ENCODE measurements around the gene FHIT.
"Not testable (repeated sequence)": the region's sequence is repeated elsewhere in the genome, so short reads cannot be mapped to it uniquely, and the experiment has no call there.

FHIT gene

GRCh38 chr3:60912876-60913275 lies 338.4 kb downstream of the FHIT start:
- DNase-seq: no peak

GRCh38 chr3:60912142-60912541 lies 339.1 kb downstream of the FHIT start:
- DNase-seq: no peak

- DNase-seq: no peak
Measured at GRCh38 chr3:60909526-60909925, 341.7 kb downstream of the FHIT start.

- no peak for DNase-seq
Measured at GRCh38 chr3:60906283-60906682, 345.0 kb downstream of the FHIT start.

- DNase-seq: no peak
Measured at GRCh38 chr3:60898321-60898720, 352.9 kb downstream of the FHIT start.

- no peak for DNase-seq
Measured at GRCh38 chr3:60893946-60894345, 357.3 kb downstream of the FHIT start.

- no peak for DNase-seq
Measured at GRCh38 chr3:60890226-60890625, 361.0 kb downstream of the FHIT start.

- DNase-seq: not testable (repeated sequence)
Measured at GRCh38 chr3:60888952-60889351, 362.3 kb downstream of the FHIT start.

- no peak for DNase-seq
Measured at GRCh38 chr3:60887574-60887973, 363.7 kb downstream of the FHIT start.

GRCh38 chr3:60886518-60886917 lies 364.7 kb downstream of the FHIT start:
- DNase-seq: no peak

- DNase-seq: no peak
Measured at GRCh38 chr3:60884005-60884404, 367.2 kb downstream of the FHIT start.

GRCh38 chr3:60877188-60877587 lies 374.1 kb downstream of the FHIT start:
- DNase-seq: no peak

GRCh38 chr3:60870396-60870795 lies 380.9 kb downstream of the FHIT start:
- DNase-seq: no peak

- DNase-seq: no peak
Measured at GRCh38 chr3:60867200-60867599, 384.1 kb downstream of the FHIT start.

GRCh38 chr3:60856257-60857046 lies 394.8 kb downstream of the FHIT start:
- no peak for DNase-seq

- DNase-seq: no peak
Measured at GRCh38 chr3:60855250-60855649, 396.0 kb downstream of the FHIT start.

GRCh38 chr3:60854791-60855190 lies 396.5 kb downstream of the FHIT start:
- no peak for DNase-seq

GRCh38 chr3:60847791-60848190 lies 403.5 kb downstream of the FHIT start:
- DNase-seq: no peak

GRCh38 chr3:60844256-60844655 lies 407.0 kb downstream of the FHIT start:
- no peak for DNase-seq

GRCh38 chr3:60841355-60841754 lies 409.9 kb downstream of the FHIT start:
- no peak for DNase-seq

GRCh38 chr3:60839246-60839645 lies 412.0 kb downstream of the FHIT start:
- DNase-seq: no peak

- no peak for DNase-seq
Measured at GRCh38 chr3:60835796-60836195, 415.5 kb downstream of the FHIT start.

- DNase-seq: no peak
Measured at GRCh38 chr3:60829058-60829457, 422.2 kb downstream of the FHIT start.

GRCh38 chr3:60827666-60828065 lies 423.6 kb downstream of the FHIT start:
- DNase-seq: no peak

GRCh38 chr3:60826511-60826910 lies 424.7 kb downstream of the FHIT start:
- no peak for DNase-seq
